ENCODE data around the gene ONECUT3. TPM values are rescaled to one million over a fixed set of nuclear protein-coding genes. Genes with fewer than 3 reads are reported as not detected.

The ONECUT3 gene
- total and polyA plus RNA-seq, 8 donors = 0.06 to 0.08 (median 0.07) TPM; not detected in 2

DNA sequence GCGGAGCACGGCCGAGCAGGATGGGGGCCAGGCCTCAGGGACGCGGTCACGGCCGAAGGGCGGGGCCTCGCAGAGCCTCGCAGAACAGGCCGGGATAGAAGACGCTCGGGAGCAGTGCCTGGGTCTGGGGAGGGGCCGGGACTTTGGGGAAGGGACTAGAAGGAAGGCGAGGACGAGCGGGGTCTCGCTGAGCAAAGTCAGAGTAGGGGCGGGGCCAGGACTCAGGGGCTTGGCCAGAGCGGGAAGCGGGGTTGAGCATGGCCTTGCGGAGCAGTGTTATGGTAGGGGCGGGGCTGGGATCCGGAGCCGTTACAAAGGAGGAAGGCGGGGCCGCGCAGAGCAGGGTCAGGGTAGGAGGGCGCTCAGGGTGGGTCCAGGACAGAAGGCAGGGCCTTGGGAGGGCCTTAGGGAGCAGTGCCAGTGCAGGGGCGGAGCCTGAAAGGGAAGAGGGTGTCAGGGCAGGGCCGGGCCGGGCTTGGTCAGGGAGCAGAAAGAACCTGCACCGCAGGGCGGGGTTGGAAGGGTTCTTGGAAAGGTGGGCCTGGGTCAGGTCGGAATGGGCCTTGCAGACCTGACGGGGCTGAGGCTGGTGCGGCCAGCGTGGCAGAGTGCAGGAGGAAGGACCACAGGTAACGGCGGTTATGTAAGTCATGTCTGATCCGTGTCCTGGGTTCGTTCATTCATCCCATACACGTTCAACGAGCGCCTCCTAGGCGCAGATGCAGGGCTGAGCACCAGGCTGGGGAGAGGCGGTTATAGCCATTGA lies 59.3 kb downstream of the ONECUT3 start:
- Histone ChIP-seq H3K36me3 (peaks cover 0 to 32% of the 10 kb centered on the region in 2 donors), H3K27ac (peak overlapping the region in 1 of 2 donors; percentile 81), H3K27me3 (no peaks in the 10 kb centered on the region), H3K4me3 (peak overlapping the region; percentile 38 to 57), H3K9me3 (no peaks in the 10 kb centered on the region), H3K4me1 (peaks cover 11 to 21% of the 10 kb centered on the region in 2 donors)
- ATAC-seq (peak; percentile 93), DNase-seq (peak; percentile 72 to 99 (median 92))
- TF ChIP-seq, protein P1, sequence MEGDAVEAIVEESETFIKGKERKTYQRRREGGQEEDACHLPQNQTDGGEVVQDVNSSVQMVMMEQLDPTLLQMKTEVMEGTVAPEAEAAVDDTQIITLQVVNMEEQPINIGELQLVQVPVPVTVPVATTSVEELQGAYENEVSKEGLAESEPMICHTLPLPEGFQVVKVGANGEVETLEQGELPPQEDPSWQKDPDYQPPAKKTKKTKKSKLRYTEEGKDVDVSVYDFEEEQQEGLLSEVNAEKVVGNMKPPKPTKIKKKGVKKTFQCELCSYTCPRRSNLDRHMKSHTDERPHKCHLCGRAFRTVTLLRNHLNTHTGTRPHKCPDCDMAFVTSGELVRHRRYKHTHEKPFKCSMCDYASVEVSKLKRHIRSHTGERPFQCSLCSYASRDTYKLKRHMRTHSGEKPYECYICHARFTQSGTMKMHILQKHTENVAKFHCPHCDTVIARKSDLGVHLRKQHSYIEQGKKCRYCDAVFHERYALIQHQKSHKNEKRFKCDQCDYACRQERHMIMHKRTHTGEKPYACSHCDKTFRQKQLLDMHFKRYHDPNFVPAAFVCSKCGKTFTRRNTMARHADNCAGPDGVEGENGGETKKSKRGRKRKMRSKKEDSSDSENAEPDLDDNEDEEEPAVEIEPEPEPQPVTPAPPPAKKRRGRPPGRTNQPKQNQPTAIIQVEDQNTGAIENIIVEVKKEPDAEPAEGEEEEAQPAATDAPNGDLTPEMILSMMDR (IDR thresholded peaks at IDR 0.05) = peak; percentile 27 to 36
- intact Hi-C loops (cut with DNase I) = no loop called here

DNA sequence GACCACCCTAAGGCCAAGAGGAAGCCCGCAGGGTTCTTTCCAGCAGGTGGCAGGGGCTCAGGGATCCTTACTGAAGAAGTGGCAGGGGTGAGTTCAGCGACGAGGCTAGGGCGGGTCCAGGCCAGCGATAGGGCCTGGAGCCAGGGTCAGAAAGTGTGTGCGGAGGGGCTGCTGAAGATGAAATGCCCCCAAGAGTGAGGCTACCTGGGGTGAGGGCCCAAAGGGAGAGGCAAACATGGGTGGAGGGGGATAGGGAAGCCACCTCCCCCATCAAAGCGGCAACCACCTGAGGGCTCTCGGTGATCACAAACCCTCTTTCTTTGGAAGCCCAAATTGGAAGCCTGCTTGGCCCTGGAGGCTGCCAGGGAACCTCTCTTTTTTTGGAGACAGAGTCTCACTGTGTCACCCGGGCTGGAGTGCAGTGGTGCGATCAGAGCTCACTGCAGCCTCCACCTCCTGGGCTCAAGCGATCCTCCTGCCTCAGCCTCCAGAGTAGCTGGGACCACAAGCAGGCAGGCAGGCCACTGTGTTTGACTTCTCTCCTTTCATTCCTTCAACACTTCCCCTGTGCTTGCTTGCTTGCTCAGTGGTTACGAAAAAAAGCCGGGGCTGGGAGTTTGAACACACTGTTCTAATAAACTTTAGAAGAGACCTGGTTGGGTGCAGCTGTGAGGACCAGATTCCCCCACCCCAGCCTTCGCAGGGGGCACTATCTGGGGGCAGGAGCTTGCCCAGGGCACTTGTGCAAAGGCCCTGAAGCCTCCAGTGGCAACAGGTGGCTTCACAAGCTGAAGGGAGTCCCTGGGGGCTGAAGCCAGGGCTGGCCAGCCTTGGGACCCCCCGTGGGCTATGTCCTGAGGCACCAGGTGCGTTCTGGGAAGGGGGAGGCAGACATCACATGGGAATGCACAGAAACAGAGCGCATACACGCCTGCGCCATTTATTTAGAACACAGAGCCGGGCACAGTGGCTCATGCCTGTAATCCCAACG lies 60.2 kb downstream of the ONECUT3 start:
- ATAC-seq (no peak), DNase-seq (no peak)
- Histone ChIP-seq H3K4me3 (peak overlapping the region; percentile 38 to 57), H3K36me3 (peaks cover 0 to 41% of the 10 kb centered on the region in 2 donors), H3K4me1 (peaks cover 11 to 21% of the 10 kb centered on the region in 2 donors), H3K27me3 (no peaks in the 10 kb centered on the region), H3K27ac (peak overlapping the region in 1 of 2 donors; percentile 81), H3K9me3 (no peaks in the 10 kb centered on the region)
- intact Hi-C loops (cut with DNase I) = no loop called here
- TF ChIP-seq, protein P1 (IDR thresholded peaks at IDR 0.05) = peak in 1 of 2 donors; percentile 5

DNA sequence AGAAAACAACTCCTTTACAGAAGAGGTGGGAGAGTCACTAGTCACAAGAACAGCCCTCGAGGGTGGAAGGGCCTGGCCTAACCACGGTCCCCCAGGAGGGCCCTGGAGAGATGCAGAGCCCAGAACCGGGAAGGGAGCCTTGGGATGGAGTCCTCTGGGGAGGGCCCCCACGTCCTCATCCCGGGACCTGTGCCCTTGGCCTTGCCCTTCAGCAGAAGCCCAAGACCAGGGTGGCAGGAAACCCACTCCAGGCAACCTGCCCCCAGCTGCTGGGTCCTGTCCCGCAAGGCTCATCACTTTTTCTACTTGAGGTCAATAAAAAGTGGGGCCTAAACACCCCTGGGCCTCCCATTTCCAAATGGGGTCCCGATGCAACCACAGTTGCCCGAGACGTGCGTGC lies 61.1 kb downstream of the ONECUT3 start:
- peaks cover 0 to 50% of the 10 kb centered on the region in 2 donors for H3K36me3 ChIP-seq
- ATAC-seq = no peak

DNA sequence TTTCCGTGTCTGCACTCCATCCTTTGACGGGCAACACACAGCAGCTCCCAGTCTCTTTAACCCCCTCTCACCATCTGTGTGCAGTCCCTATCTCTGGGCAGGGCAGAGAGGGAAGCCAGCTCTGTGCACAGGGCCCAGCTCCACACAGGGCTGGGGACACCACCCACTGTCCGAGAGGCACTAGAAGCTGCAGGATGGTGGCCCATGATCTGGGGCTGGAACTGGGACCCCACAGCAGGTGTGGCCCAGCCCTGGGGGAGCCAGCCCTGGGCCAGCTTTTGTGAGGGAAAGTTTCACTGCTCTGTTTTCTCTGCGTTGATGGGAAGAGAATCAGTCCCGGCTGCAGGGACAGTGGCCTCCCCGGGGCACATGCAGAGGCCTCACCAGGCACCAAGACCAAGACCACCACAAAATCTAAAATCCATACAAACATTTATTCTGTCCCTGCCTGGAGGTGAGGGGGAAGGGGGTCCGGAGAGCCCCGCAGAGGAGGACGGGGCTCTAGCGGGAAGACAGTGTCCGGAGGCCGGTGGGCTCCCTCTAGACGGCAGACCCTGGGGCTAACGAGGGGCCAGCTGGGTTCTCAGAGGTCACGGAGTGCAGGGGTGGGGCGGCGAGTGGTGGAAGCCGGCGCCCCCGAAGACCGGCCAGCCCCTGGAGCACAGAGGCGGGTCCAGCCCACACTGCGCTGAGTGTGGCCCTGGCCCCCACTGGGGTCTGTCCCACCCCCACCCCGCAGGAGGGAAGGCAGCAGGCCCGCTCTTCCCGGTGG lies 61.7 kb downstream of the ONECUT3 start:
- intact Hi-C loops (cut with DNase I) = no loop called here
- no peak overlapping the region for H3K27ac ChIP-seq
- no peak for ATAC-seq
- peaks cover 11 to 21% of the 10 kb centered on the region in 2 donors for H3K4me1 ChIP-seq
- TF ChIP-seq, protein P1 (IDR thresholded peaks at IDR 0.05) = no peak
- H3K36me3 ChIP-seq = peaks cover 0 to 56% of the 10 kb centered on the region in 2 donors
- no peaks in the 10 kb centered on the region for H3K27me3 ChIP-seq
- DNase-seq = peak in 1 of 4 donors; percentile 68
- no peaks in the 10 kb centered on the region for H3K9me3 ChIP-seq
- H3K4me3 ChIP-seq = no peak overlapping the region

More for the DNA sequence above, 61.1 kb downstream of the ONECUT3 start:
- intact Hi-C loops (cut with DNase I) = no loop called here
- no peaks in the 10 kb centered on the region for H3K27me3 ChIP-seq
- no peaks in the 10 kb centered on the region for H3K9me3 ChIP-seq
- H3K4me1 ChIP-seq = peaks cover 11 to 21% of the 10 kb centered on the region in 2 donors
- H3K4me3 ChIP-seq = no peak overlapping the region
- TF ChIP-seq, protein P1 (IDR thresholded peaks at IDR 0.05) = no peak
- no peak overlapping the region for H3K27ac ChIP-seq
- no peak for DNase-seq

Data from left lung (tissue), 10 donors.